IMR-90 (cell line): ENCODE measurements around the gene HDAC7. TPM values are rescaled to one million over a fixed set of nuclear protein-coding genes. Genes with fewer than 3 reads are reported as not detected.

Experiments used
- ATAC-seq: fragments of 200-7000 bp; cut with Tn5 transposase; 2 replicates; pipeline ENCODE4 v1.9.1; 2020; ENCODE audit warnings: low read depth, mild to moderate bottlenecking, moderate library complexity
- BruUV-seq: library from RNA; stranded (reverse); fragments of 400-500 nt; replicated peaks from 2 replicates; lab custom pipeline; 2021; lab: Mats Ljungman, UMichigan
- CTCF ChIA-PET: fragments of 300-600 bp; formaldehyde crosslinking; extraction: SDS; loops from one replicate; lab custom pipeline; 2021; ENCODE audit warnings: antibody characterized with exemption; lab: Yijun Ruan, JAX
- POLR2A ChIA-PET: fragments of 300-600 bp; sonication (Branson Sonifier 250); formaldehyde crosslinking; loops from one replicate; lab custom pipeline; 2022; ENCODE audit warnings: antibody characterized with exemption; ENCODE audit not compliant: unreplicated experiment; lab: Charles Lee
- DNase-seq: peaks from one replicate; pipeline ENCODE4 v3.0.0; 2013
- H2AFZ ChIP-seq: replicated peaks from 2 replicates; pipeline ENCODE3; 2013; ENCODE audit warnings: low read length, mild to moderate bottlenecking; ENCODE audit not compliant: poor library complexity
- H2AK5ac ChIP-seq: 2 replicates; pipeline ENCODE4 v1.6.1; 2013; ENCODE audit warnings: low read depth, low read length, inconsistent platforms
- H2AK9ac ChIP-seq: replicated peaks from 2 replicates; pipeline ENCODE3; 2013; ENCODE audit warnings: mild to moderate bottlenecking, low read depth, low read length, moderate library complexity; ENCODE audit not compliant: poor library complexity
- H2BK120ac ChIP-seq: 2 replicates; pipeline ENCODE4 v1.6.1; 2013; ENCODE audit warnings: low read depth, low read length, inconsistent platforms
- H2BK15ac ChIP-seq: 3 replicates; pipeline ENCODE4 v1.6.1; 2013; ENCODE audit warnings: low read depth, low read length, inconsistent platforms
- H2BK20ac ChIP-seq: 2 replicates; pipeline ENCODE4 v1.6.1; 2013; ENCODE audit warnings: low read depth, mild to moderate bottlenecking, inconsistent platforms, low read length, moderate library complexity
- H2BK5ac ChIP-seq: 2 replicates; pipeline ENCODE4 v1.6.1; 2013; ENCODE audit warnings: mild to moderate bottlenecking, low read depth, low read length, inconsistent platforms; ENCODE audit not compliant: poor library complexity, severe bottlenecking
- H3K14ac ChIP-seq: replicated peaks from 2 replicates; pipeline ENCODE4 v1.6.1; 2013; ENCODE audit warnings: low read depth, low read length, inconsistent platforms
- H3K18ac ChIP-seq: 2 replicates; pipeline ENCODE4 v1.6.1; 2013; ENCODE audit warnings: low read depth, low read length, control low read depth
- H3K23ac ChIP-seq: 2 replicates; pipeline ENCODE4 v1.6.1; 2013; ENCODE audit warnings: low read depth, low read length, inconsistent platforms
- H3K27ac ChIP-seq: 2 replicates; pipeline ENCODE4 v1.5.1; 2013; ENCODE audit warnings: mild to moderate bottlenecking, control low read depth, low read length; ENCODE audit not compliant: insufficient read depth
- H3K27me3 ChIP-seq: 2 replicates; pipeline ENCODE4 v1.6.1; 2013; ENCODE audit warnings: low read length; ENCODE audit not compliant: control insufficient read depth, insufficient read depth
- H3K36me3 ChIP-seq: 2 replicates; pipeline ENCODE4 v1.6.1; 2013; ENCODE audit warnings: low read length, mixed read lengths; ENCODE audit not compliant: control insufficient read depth, insufficient read depth
- H3K4ac ChIP-seq: 2 replicates; pipeline ENCODE4 v1.6.1; 2013; ENCODE audit warnings: low read depth, low read length, inconsistent platforms
- H3K4me1 ChIP-seq: 2 replicates; pipeline ENCODE4 v1.6.1; 2013; ENCODE audit warnings: low read length, mixed read lengths; ENCODE audit not compliant: control insufficient read depth, insufficient read depth
- H3K4me2 ChIP-seq: 2 replicates; pipeline ENCODE4 v1.6.1; 2013; ENCODE audit warnings: low read depth, mild to moderate bottlenecking, control low read depth, low read length, moderate library complexity
- H3K4me3 ChIP-seq: 2 replicates; pipeline ENCODE4 v1.5.1; 2013; ENCODE audit warnings: low read depth, mild to moderate bottlenecking, control low read depth, low read length, moderate library complexity; ENCODE audit not compliant: insufficient read depth
- H3K56ac ChIP-seq: 2 replicates; pipeline ENCODE4 v1.6.1; 2013; ENCODE audit warnings: low read length, inconsistent platforms; ENCODE audit not compliant: insufficient read depth; ENCODE audit errors: extremely low read depth
- H3K79me1 ChIP-seq, 2 experiments: 2 replicates each; pipeline ENCODE4 v1.6.1; 2013; ENCODE audit warnings: low read length in 2 of 2, inconsistent platforms in 1 of 2, low read depth in 1 of 2
- H3K9ac ChIP-seq: 2 replicates; pipeline ENCODE4 v1.6.1; 2013; ENCODE audit warnings: low read depth, low read length, control low read depth
- H3K9me1 ChIP-seq: 2 replicates; pipeline ENCODE4 v1.6.1; 2013; ENCODE audit warnings: low read length, inconsistent platforms; ENCODE audit not compliant: insufficient read depth
- H3K9me3 ChIP-seq: 2 replicates; pipeline ENCODE4 v1.6.1; 2013; ENCODE audit warnings: low read length; ENCODE audit not compliant: control insufficient read depth, insufficient read depth
- H4K20me1 ChIP-seq: 2 replicates; pipeline ENCODE4 v1.6.1; 2013; ENCODE audit warnings: low read length, inconsistent platforms; ENCODE audit not compliant: insufficient read depth
- H4K5ac ChIP-seq: 2 replicates; pipeline ENCODE4 v1.6.1; 2013; ENCODE audit warnings: mild to moderate bottlenecking, low read depth, low read length, control low read depth
- H4K8ac ChIP-seq, 2 experiments: 2 replicates each; pipeline ENCODE4 v1.6.1; 2013; ENCODE audit warnings: low read depth in 2 of 2, low read length in 2 of 2, control low read depth in 1 of 2, inconsistent platforms in 1 of 2
- H4K91ac ChIP-seq: 2 replicates; pipeline ENCODE4 v1.6.1; 2013; ENCODE audit warnings: low read depth, low read length, inconsistent platforms; ENCODE audit not compliant: insufficient read depth
- BHLHE40 ChIP-seq: fragments of 150-350 bp; IDR thresholded peaks from 2 replicates; pipeline ENCODE4 v1.6.1; 2016; ENCODE audit warnings: mild to moderate bottlenecking, low read depth, low read length
- ELK1 ChIP-seq: fragments of 150-350 bp; IDR thresholded peaks from 2 replicates; pipeline ENCODE4 v1.6.1; 2016; ENCODE audit warnings: low read depth, mild to moderate bottlenecking, low read length, moderate library complexity, borderline replicate concordance
- MAFK ChIP-seq: IDR thresholded peaks from 2 replicates; pipeline ENCODE4 v1.6.1; 2012; ENCODE audit warnings: low read depth, low read length, improper control_type of control experiment
- POLR2A ChIP-seq: IDR thresholded peaks from 2 replicates; pipeline ENCODE4 v1.6.1; 2012; ENCODE audit warnings: mild to moderate bottlenecking, low read depth, low read length
- WGBS, 2 experiments: methylation state at CpG; one replicate each; pipeline versions ENCODE4 v1.1.5 to v1.1.7; 2013; ENCODE audit warnings: missing lambda C conversion rate in 2 of 2; ENCODE audit not compliant: insufficient read length in 1 of 2; ENCODE audit errors: extremely low coverage in 2 of 2; 5-methylcytosine and 5-hydroxymethylcytosine counted together
- dilution Hi-C: fragments of 300-500 bp; cut with HindIII; formaldehyde crosslinking; loops from one replicate; pipeline ENCODE4 v1.14.3; 2018; ENCODE audit warnings: low sequenced_read_pairs; ENCODE audit not compliant: unreplicated experiment
- in situ Hi-C: fragments of 300-500 bp; cut with MboI; formaldehyde crosslinking; loops from 3 replicates; pipeline ENCODE4 v1.14.3; 2019; ENCODE audit warnings: low sequenced_read_pairs, inconsistent platforms, mixed read lengths
- intact Hi-C: fragments of 100-400 bp; cut with micrococcal nuclease; formaldehyde crosslinking; loops from 2 replicates; pipeline ENCODE4 v1.10.0; 2022
- polyA plus RNA-seq, 3 experiments: library from polyadenylated mRNA; depleted of rRNA; stranded (reverse); fragments of >200 nt; gene quantifications; 2 replicates each; pipeline ENCODE4 v1.2.3, GENCODE V29; 2012; ENCODE audit warnings: low replicate concordance in 1 of 3
- total RNA-seq: library from RNA; depleted of rRNA; stranded (reverse); fragments of >200 nt; gene quantifications from 2 replicates; pipeline ENCODE4 v1.2.3, GENCODE V29; 2012

HDAC7 gene
- total and polyA plus RNA-seq, 2 of the 4 experiments (the other 2 are of a cell fraction) = 10.4 to 64.7 TPM

- Histone ChIP-seq H2BK120ac (peak overlapping the region; percentile 57), H3K9me1 (peaks cover 16% of the 10 kb centered on the region), H2BK15ac (peak overlapping the region; percentile 20; the same call in 1 of the 3 replicates), H2AK9ac (peak overlapping the region; percentile 5), H3K27ac (peak overlapping the region; percentile 13; the same call in 1 of the 2 replicates), H4K20me1 (no peaks in the 10 kb centered on the region), H4K91ac (peak overlapping the region; percentile 49; the same call in 1 of the 2 replicates), H3K23ac (peak overlapping the region; percentile 20; the same call in 1 of the 2 replicates), H4K5ac (peak overlapping the region; percentile 19; the same call in 1 of the 2 replicates), H3K4me1 (peaks cover 18% of the 10 kb centered on the region), H3K79me1 (peaks cover 0 to 12% of the 10 kb centered on the region in 2 experiments; a peak in 2 of 4 replicates), H2BK20ac (peak overlapping the region; percentile 94), H3K9me3 (no peaks in the 10 kb centered on the region), H3K4me2 (no peak overlapping the region), H3K14ac (peak overlapping the region; percentile 15), H3K18ac (no peak overlapping the region), H3K36me3 (no peaks in the 10 kb centered on the region), H3K4ac (peak overlapping the region; percentile 67), H3K27me3 (no peaks in the 10 kb centered on the region), H3K56ac (no peak overlapping the region), H2AK5ac (peak overlapping the region; percentile 37; the same call in 1 of the 2 replicates), H2BK5ac (peak overlapping the region; percentile 19), H4K8ac (peak overlapping the region in 1 of 2 experiments; percentile 93; a peak in 3 of 4 replicates), H2AFZ (no peak overlapping the region), H3K4me3 (no peak overlapping the region), H3K9ac (no peak overlapping the region)
- BruUV-seq = no TSS peak
- dilution Hi-C loops (no loop called here), intact Hi-C loops (no loop called here), in situ Hi-C loops (no loop called here)
- WGBS, 2 experiments = no CpG with 5 or more reads among the region's 2 CpGs
- TF ChIP-seq POLR2A = no peak
- TF ChIP-seq MAFK = no peak
- TF ChIP-seq BHLHE40 = no peak
- TF ChIP-seq ELK1 = no peak
- no peak for ATAC-seq
- ChIA-PET POLR2A (no interaction called here), CTCF (no interaction called here)
- no peak for DNase-seq
Observed at GRCh38 chr12:47868041-47868440, 48.3 kb upstream of the HDAC7 start.
